H1 (cell line): ENCODE data around the gene MAK. TPM values are rescaled to one million over a fixed set of nuclear protein-coding genes. Genes with fewer than 3 reads are reported as not detected.

Source experiments
- CTCF ChIA-PET: fragments of 300-600 bp; sonication (Branson Sonifier 250); formaldehyde crosslinking; loops from one replicate; lab custom pipeline; 2021; ENCODE audit not compliant: partially characterized antibody; lab: Charles Lee
- POLR2A ChIA-PET: fragments of 300-600 bp; sonication (Branson Sonifier 250); formaldehyde crosslinking; loops from one replicate; lab custom pipeline; 2021; ENCODE audit warnings: inconsistent platforms; ENCODE audit not compliant: partially characterized antibody; lab: Charles Lee
- DNase-seq, 2 experiments: peaks; one replicate each; pipeline versions ENCODE4 v3.0.0 to v3.0.0-alpha.2; 2010 to 2022; ENCODE audit warnings: low spot score in 2 of 2, low read depth in 1 of 2, mixed read lengths in 1 of 2
- FAIRE-seq: peaks from 2 replicates; lab custom pipeline; 2011; peaks lifted over from hg19 to GRCh38; lab: Jason Lieb, UNC
- H2AFZ ChIP-seq: 2 replicates; pipeline ENCODE4 v1.8.1; 2012; ENCODE audit warnings: low read length, inconsistent platforms
- H2AK5ac ChIP-seq: 2 replicates; pipeline ENCODE4 v1.6.1; 2013; ENCODE audit warnings: low read depth, low read length
- H2BK120ac ChIP-seq: replicated peaks from 2 replicates; pipeline ENCODE3; 2013; ENCODE audit warnings: low read depth, low read length, inconsistent platforms
- H2BK12ac ChIP-seq: 2 replicates; pipeline ENCODE4 v1.6.1; 2013; ENCODE audit warnings: low read depth, low read length
- H2BK15ac ChIP-seq: 2 replicates; pipeline ENCODE4 v1.6.1; 2013; ENCODE audit warnings: low read length
- H2BK20ac ChIP-seq: 2 replicates; pipeline ENCODE4 v1.6.1; 2013; ENCODE audit warnings: low read length
- H2BK5ac ChIP-seq: 2 replicates; pipeline ENCODE4 v1.6.1; 2013; ENCODE audit warnings: low read depth, low read length
- H3K14ac ChIP-seq: 2 replicates; pipeline ENCODE4 v1.6.1; 2013; ENCODE audit warnings: inconsistent platforms; ENCODE audit not compliant: insufficient read length
- H3K18ac ChIP-seq: 2 replicates; pipeline ENCODE4 v1.6.1; 2013; ENCODE audit warnings: low read length; ENCODE audit errors: extremely low read depth
- H3K23ac ChIP-seq: 2 replicates; pipeline ENCODE4 v1.6.1; 2013; ENCODE audit warnings: inconsistent platforms; ENCODE audit not compliant: insufficient read length
- H3K23me2 ChIP-seq: 2 replicates; pipeline ENCODE4 v1.6.1; 2013; ENCODE audit warnings: low read depth, low read length
- H3K27ac ChIP-seq: 2 replicates; pipeline ENCODE4 v1.6.1; 2011; ENCODE audit warnings: low read depth, low read length, inconsistent platforms
- H3K27me3 ChIP-seq, 4 experiments: replicated peaks in 1 of 4; 1 replicate in 1 of 4; 2 replicates in 3 of 4; pipeline versions ENCODE4 v1.6.1 to v1.8.1; 2011 to 2013; ENCODE audit warnings: low read length in 3 of 4, mild to moderate bottlenecking in 3 of 4, inconsistent platforms in 2 of 4, mixed read lengths in 2 of 4, moderate library complexity in 1 of 4; ENCODE audit not compliant: control insufficient read depth in 3 of 4, insufficient read depth in 3 of 4; ENCODE audit errors: extremely low read depth in 1 of 4
- H3K36me3 ChIP-seq, 4 experiments: 2 replicates each; pipeline versions ENCODE4 v1.6.1 to v1.8.1; 2011 to 2013; ENCODE audit warnings: mild to moderate bottlenecking in 4 of 4, low read length in 3 of 4, moderate library complexity in 2 of 4, control low read depth in 1 of 4, inconsistent platforms in 1 of 4; ENCODE audit not compliant: insufficient read depth in 4 of 4, control insufficient read depth in 2 of 4
- H3K4ac ChIP-seq: replicated peaks from 2 replicates; pipeline ENCODE3; 2013; ENCODE audit warnings: low read length, low read depth, mixed read lengths, inconsistent platforms; ENCODE audit not compliant: insufficient read length
- H3K4me1 ChIP-seq, 4 experiments: replicated peaks in 1 of 4; 1 replicate in 1 of 4; 2 replicates in 3 of 4; pipeline versions ENCODE4 v1.6.1 to v1.8.1; 2011 to 2013; ENCODE audit warnings: low read length in 3 of 4, inconsistent platforms in 2 of 4, mixed read lengths in 1 of 4; ENCODE audit not compliant: insufficient read depth in 4 of 4, control insufficient read depth in 3 of 4
- H3K4me2 ChIP-seq, 2 experiments: 2 replicates each; pipeline versions ENCODE4 v1.6.1 to v1.8.1; 2011 to 2013; ENCODE audit warnings: low read depth in 2 of 2, low read length in 2 of 2, control low read depth in 1 of 2, inconsistent platforms in 1 of 2, mild to moderate bottlenecking in 1 of 2; ENCODE audit not compliant: insufficient read depth in 1 of 2
- H3K4me3 ChIP-seq, 4 experiments: fragments of 200-600, 300-600 bp in 1 of 4; sonication (generic), shearing (Covaris generic), sonication (Bioruptor Twin) in 1 of 4; 2 replicates each; pipeline versions ENCODE4 v1.5.1 to v1.8.1; 2011 to 2016; ENCODE audit warnings: low read length in 4 of 4, low read depth in 3 of 4, control low read depth in 2 of 4, inconsistent platforms in 2 of 4, mild to moderate bottlenecking in 2 of 4, mixed read lengths in 1 of 4, moderate library complexity in 1 of 4; ENCODE audit not compliant: insufficient read depth in 2 of 4; ENCODE audit errors: extremely low read depth in 1 of 4
- H3K56ac ChIP-seq: replicated peaks from 2 replicates; pipeline ENCODE3; 2013; ENCODE audit warnings: low read depth, mild to moderate bottlenecking, mixed read lengths, low read length, inconsistent platforms; ENCODE audit not compliant: insufficient read length
- H3K79me1 ChIP-seq: 2 replicates; pipeline ENCODE4 v1.6.1; 2013; ENCODE audit warnings: low read depth, low read length, control low read depth
- H3K79me2 ChIP-seq, 2 experiments: 2 replicates each; pipeline versions ENCODE4 v1.6.1 to v1.8.1; 2012 to 2013; ENCODE audit warnings: low read length in 2 of 2, mild to moderate bottlenecking in 2 of 2, inconsistent platforms in 1 of 2; ENCODE audit not compliant: insufficient read depth in 2 of 2, control insufficient read depth in 1 of 2
- H3K9ac ChIP-seq, 4 experiments: replicated peaks in 1 of 4; 1 replicate in 1 of 4; 2 replicates in 3 of 4; pipeline versions ENCODE4 v1.6.1 to v1.8.1; 2011 to 2013; ENCODE audit warnings: low read depth in 3 of 4, low read length in 3 of 4, control low read depth in 2 of 4, mild to moderate bottlenecking in 2 of 4, moderate library complexity in 2 of 4, inconsistent platforms in 1 of 4; ENCODE audit errors: extremely low read depth in 1 of 4
- H3K9me3 ChIP-seq, 2 experiments: 2 replicates each; pipeline versions ENCODE4 v1.6.1 to v1.8.1; 2012 to 2013; ENCODE audit warnings: mild to moderate bottlenecking in 2 of 2, moderate library complexity in 2 of 2, control low read depth in 1 of 2, inconsistent platforms in 1 of 2, low read depth in 1 of 2, low read length in 1 of 2, mixed read lengths in 1 of 2; ENCODE audit not compliant: insufficient read depth in 2 of 2
- H4K20me1 ChIP-seq, 2 experiments: replicated peaks in 1 of 2; 2 replicates each; pipeline versions ENCODE3 to v1.8.1; 2011 to 2013; ENCODE audit warnings: inconsistent platforms in 2 of 2, low read length in 2 of 2, mild to moderate bottlenecking in 1 of 2; ENCODE audit not compliant: insufficient read depth in 2 of 2, control insufficient read depth in 1 of 2
- H4K5ac ChIP-seq: 2 replicates; pipeline ENCODE4 v1.6.1; 2013; ENCODE audit warnings: low read length, low read depth, mixed read lengths, inconsistent platforms; ENCODE audit not compliant: insufficient read length
- H4K8ac ChIP-seq: 2 replicates; pipeline ENCODE4 v1.8.0; 2013; ENCODE audit warnings: mild to moderate bottlenecking, moderate library complexity, low read length, inconsistent platforms; ENCODE audit not compliant: insufficient read depth; ENCODE audit errors: extremely low read depth
- H4K91ac ChIP-seq: replicated peaks from 2 replicates; pipeline ENCODE3; 2013; ENCODE audit warnings: low read length, mixed read lengths, inconsistent platforms; ENCODE audit not compliant: insufficient read length
- CTBP2 ChIP-seq: IDR thresholded peaks from 2 replicates; pipeline ENCODE4 v1.7.0; 2011; ENCODE audit warnings: borderline replicate concordance, mild to moderate bottlenecking, moderate library complexity, mixed read lengths, low read length; ENCODE audit not compliant: insufficient read depth, insufficient read length
- EP300 ChIP-seq, 2 experiments: IDR thresholded peaks; 1 replicate in 1 of 2; 2 replicates in 1 of 2; pipeline ENCODE4 v1.6.1; 2011 to 2012; ENCODE audit warnings: low read depth in 2 of 2, low read length in 2 of 2, mild to moderate bottlenecking in 2 of 2, borderline replicate concordance in 1 of 2, inconsistent platforms in 1 of 2, moderate library complexity in 1 of 2
- PHF8 ChIP-seq: fragments of 200-600 bp; sonication (generic); conservative IDR thresholded peaks from 2 replicates; pipeline ENCODE4 v1.7.1; 2012; ENCODE audit warnings: low read depth, mild to moderate bottlenecking, inconsistent platforms, low read length, moderate library complexity
- TAF1 ChIP-seq: IDR thresholded peaks from 2 replicates; pipeline ENCODE4 v1.6.1; 2011; ENCODE audit warnings: mild to moderate bottlenecking, low read depth, low read length
- WGBS, 2 experiments: shearing (Covaris generic) in 1 of 2; methylation state at CpG; one replicate each; pipeline versions ENCODE4 v1.1.6 to v1.1.7; 2013 to 2015; ENCODE audit warnings: low lambda C conversion rate in 2 of 2, mixed read lengths in 2 of 2, inconsistent platforms in 1 of 2, low coverage in 1 of 2, missing lambda C conversion rate in 1 of 2; ENCODE audit not compliant: insufficient replicate concordance in 2 of 2, insufficient coverage in 1 of 2, insufficient read length in 1 of 2; ENCODE audit errors: extremely low coverage in 1 of 2, missing lambda C conversion rate in 1 of 2; 5-methylcytosine and 5-hydroxymethylcytosine counted together
- long read RNA-seq, 2 experiments: library from RNA in 1 of 2; library from capped mRNA in 1 of 2; stranded (forward); transcript quantifications; one replicate each; pipeline ENCODE4 v2.0.0, GENCODE V29; 2021; ENCODE audit warnings: inconsistent platforms in 1 of 2
- polyA minus RNA-seq, 3 experiments: library from RNA; depleted of rRNA, polyadenylated mRNA; stranded (reverse); fragments of >200 nt; gene quantifications; 1 replicate in 2 of 3; 2 replicates in 1 of 3; pipeline ENCODE4 v1.2.3, GENCODE V29; 2011
- polyA plus RNA-seq, 7 experiments: library from polyadenylated mRNA; depleted of rRNA in 3 of 7; stranded (reverse) in 5 of 7; unstranded in 2 of 7; fragments of >200 nt in 5 of 7; fragments of 200-250 nt in 2 of 7; gene quantifications; 1 replicate in 5 of 7; 2 replicates in 1 of 7; 4 replicates in 1 of 7; pipeline versions ENCODE4 v1.2.1 to v1.2.3, GENCODE V29; 2011 to 2013; ENCODE audit warnings: missing spikeins in 2 of 7, mixed read lengths in 2 of 7
- total RNA-seq: library from RNA; stranded (reverse); fragmentation: NEBNext Ultra II Directional; extraction: Animal tissue kit (Norgen Biotek cat#: 25700); gene quantifications from 2 replicates; pipeline ENCODE4 v1.2.1, GENCODE V29; 2021
- TF ChIP-seq, protein P1 (sequence below): IDR thresholded peaks from 2 replicates; pipeline ENCODE4 v1.6.1; 2012; ENCODE audit warnings: inconsistent platforms

MAK gene, protein sequence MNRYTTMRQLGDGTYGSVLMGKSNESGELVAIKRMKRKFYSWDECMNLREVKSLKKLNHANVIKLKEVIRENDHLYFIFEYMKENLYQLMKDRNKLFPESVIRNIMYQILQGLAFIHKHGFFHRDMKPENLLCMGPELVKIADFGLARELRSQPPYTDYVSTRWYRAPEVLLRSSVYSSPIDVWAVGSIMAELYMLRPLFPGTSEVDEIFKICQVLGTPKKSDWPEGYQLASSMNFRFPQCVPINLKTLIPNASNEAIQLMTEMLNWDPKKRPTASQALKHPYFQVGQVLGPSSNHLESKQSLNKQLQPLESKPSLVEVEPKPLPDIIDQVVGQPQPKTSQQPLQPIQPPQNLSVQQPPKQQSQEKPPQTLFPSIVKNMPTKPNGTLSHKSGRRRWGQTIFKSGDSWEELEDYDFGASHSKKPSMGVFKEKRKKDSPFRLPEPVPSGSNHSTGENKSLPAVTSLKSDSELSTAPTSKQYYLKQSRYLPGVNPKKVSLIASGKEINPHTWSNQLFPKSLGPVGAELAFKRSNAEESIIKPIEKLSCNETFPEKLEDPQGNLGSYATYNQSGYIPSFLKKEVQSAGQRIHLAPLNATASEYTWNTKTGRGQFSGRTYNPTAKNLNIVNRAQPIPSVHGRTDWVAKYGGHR
- 0.33 and 0.37 TPM in 2 replicates for total RNA-seq
- 0.03 and 0.08 TPM in 2 replicates for polyA plus RNA-seq (2011; rRNA removed)
- polyA plus RNA-seq (2011; cell fraction: cytosol; rRNA removed): 0.09 TPM
- polyA plus RNA-seq (2011; cell fraction: nucleus; rRNA removed): 0.07 TPM
- 0.20 to 0.32 TPM (median 0.22 TPM) in 4 replicates for polyA plus RNA-seq (2012, experiment 1 of 2)
- 0.04 TPM for polyA plus RNA-seq (2012, experiment 2 of 2)
- polyA plus RNA-seq (2013, experiment 1 of 2): 0.18 TPM
- 0.18 TPM for polyA plus RNA-seq (2013, experiment 2 of 2)
- polyA minus RNA-seq (2011; rRNA and poly(A)+ RNA removed): 0.16 TPM in 1 of 2 replicates, not detected in the other
- polyA minus RNA-seq (2011; cell fraction: cytosol; rRNA and poly(A)+ RNA removed): not detected
- not detected for polyA minus RNA-seq (2011; cell fraction: nucleus; rRNA and poly(A)+ RNA removed)
- long read RNA-seq, experiment 1: 0 reads
- long read RNA-seq, experiment 2: 0 reads

DNA sequence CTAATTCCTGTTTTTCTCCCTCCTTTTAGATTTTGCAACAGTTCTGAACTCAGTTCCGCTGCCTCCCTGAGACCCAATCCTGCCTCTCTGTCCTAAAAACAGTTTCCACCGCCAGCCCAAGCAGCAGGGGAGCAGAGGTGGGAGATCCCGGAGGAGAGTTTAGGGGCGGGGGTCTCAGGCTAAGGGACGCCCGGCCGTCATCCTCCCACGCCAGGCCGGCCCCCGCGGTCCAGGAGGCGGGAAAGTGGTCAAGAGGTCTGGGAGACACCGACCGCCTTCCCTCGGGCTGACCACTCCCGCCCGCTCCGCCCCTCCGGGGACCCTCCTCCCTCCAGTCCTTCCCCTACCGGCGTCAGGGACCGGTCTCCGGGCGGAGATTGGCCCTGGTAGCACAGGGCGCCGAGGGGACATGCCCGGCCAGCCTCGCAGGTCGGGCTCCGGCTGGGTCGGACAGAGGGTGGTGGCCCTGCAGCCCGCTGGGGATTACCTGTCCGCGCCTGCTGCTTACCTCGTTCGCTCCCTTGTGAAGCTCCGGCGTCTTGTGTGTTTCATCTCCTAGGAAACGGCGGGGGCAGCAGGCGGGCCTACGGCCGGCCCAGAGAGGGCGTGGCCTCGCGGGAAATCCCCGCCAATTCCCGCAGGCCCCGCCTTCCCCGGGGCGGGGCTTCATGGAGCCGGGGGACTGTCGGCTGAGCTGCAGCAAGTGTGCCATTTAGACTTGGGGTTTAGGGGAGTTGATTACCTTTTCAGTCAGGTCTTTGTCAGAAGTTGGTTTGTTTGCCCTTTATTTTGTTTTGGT, at the start of gene MAK:
Gene MAK (minus strand): TSS at position 545 of the 799 bp plus-strand sequence. CDS start 7,891 bp downstream, outside the sequence.
- H3K4me1 ChIP-seq: no peaks in the 10 kb centered on the region; a peak in 2 of 7 replicates
- TF ChIP-seq TAF1: peak; percentile 73
- TF ChIP-seq, protein P1, sequence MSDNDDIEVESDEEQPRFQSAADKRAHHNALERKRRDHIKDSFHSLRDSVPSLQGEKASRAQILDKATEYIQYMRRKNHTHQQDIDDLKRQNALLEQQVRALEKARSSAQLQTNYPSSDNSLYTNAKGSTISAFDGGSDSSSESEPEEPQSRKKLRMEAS: peak; percentile 27
- no peak for TF ChIP-seq EP300 (IDR thresholded peaks at IDR 0.05; ENCODE audit: borderline replicate concordance in 1 of 2, low read depth in 2 of 2, low read length in 2 of 2)
- peak; percentile 56 for TF ChIP-seq PHF8
- TF ChIP-seq CTBP2: no peak

More for the DNA sequence above, at the start of gene MAK:
- H3K4me2 ChIP-seq: peak within 1 kb of the TSS; percentile 82 to 83
- peak within 1 kb of the TSS; percentile 59 to 74 (median 64); a peak in 6 of 7 replicates for H3K9ac ChIP-seq
- H2AK5ac ChIP-seq: no peak within 1 kb of the TSS
- H4K5ac ChIP-seq: peak within 1 kb of the TSS; percentile 45
- ChIA-PET CTCF (interaction anchor here (1.4 kb wide), 1 partner anchor 49 kb away, joined by 3 read pairs; the partner anchor contains the start of gene SYCP2L), POLR2A (interaction anchor here (1.0 kb wide), 1 partner anchor 11 kb away, joined by 3 read pairs; no protein-coding TSS in a partner anchor)
- H3K36me3 ChIP-seq: no peaks in the 10 kb centered on the region
- FAIRE-seq (peak; percentile 28), DNase-seq (peak; percentile 67 to 93)
- no peak within 1 kb of the TSS for H2BK12ac ChIP-seq
- peaks cover 7% of the 10 kb centered on the region; the same call in 1 of the 2 replicates for H3K23me2 ChIP-seq
- peaks cover 0 to 8% (median 3%) of the 10 kb centered on the region in 4 experiments; a peak in 2 of 7 replicates for H3K27me3 ChIP-seq
- H2BK120ac ChIP-seq: no peak within 1 kb of the TSS
- H4K20me1 ChIP-seq: no peaks in the 10 kb centered on the region
- no peak within 1 kb of the TSS for H3K56ac ChIP-seq
- H3K14ac ChIP-seq: no peak within 1 kb of the TSS
- peak within 1 kb of the TSS; percentile 55 to 81 (median 77) for H3K4me3 ChIP-seq
- H4K8ac ChIP-seq: peak within 1 kb of the TSS; percentile 75; the same call in 1 of the 2 replicates
- H3K79me1 ChIP-seq: no peaks in the 10 kb centered on the region
- 1% methylated on average over 44 of the region's 53 CpGs; no CpG with 5 or more reads in 1 of the 2 experiments for WGBS, 2 experiments
- no peak within 1 kb of the TSS for H3K4ac ChIP-seq
- H3K18ac ChIP-seq: no peak within 1 kb of the TSS; the same call in 1 of the 2 replicates
- H3K9me3 ChIP-seq: peaks cover 3 to 6% of the 10 kb centered on the region in 2 experiments; a peak in 1 of 4 replicates
- H2BK20ac ChIP-seq: no peak within 1 kb of the TSS
- H3K79me2 ChIP-seq: no peaks in the 10 kb centered on the region
- no peak within 1 kb of the TSS for H4K91ac ChIP-seq
- peak within 1 kb of the TSS; percentile 88 for H2AFZ ChIP-seq
- peak within 1 kb of the TSS; percentile 66 for H3K27ac ChIP-seq
- H2BK5ac ChIP-seq: no peak within 1 kb of the TSS; the same call in 1 of the 2 replicates
- H3K23ac ChIP-seq: no peak within 1 kb of the TSS
- H2BK15ac ChIP-seq: no peak within 1 kb of the TSS
